ENCODE measurements around the gene FAM131A. TPM values are rescaled to one million over a fixed set of nuclear protein-coding genes. Genes with fewer than 3 reads are reported as not detected.

FAM131A gene
- total RNA-seq, 1 donor = 9.8 TPM

GRCh38 chr3:184317201-184317600, 20.2 kb upstream of the FAM131A start:
- Histone ChIP-seq H4K20me1 (ENCODE audit: insufficient read depth, low read length) (peaks cover 66% of the 10 kb centered on the region), H3K4me1 (ENCODE audit: insufficient read depth, low read length) (peaks cover 41% of the 10 kb centered on the region)

GRCh38 chr3:184320104-184320445, 17.3 kb upstream of the FAM131A start:
- no peak for TF ChIP-seq CTCF (IDR thresholded peaks at IDR 0.05; ENCODE audit: extremely low read depth, low read depth, low read length)
- Histone ChIP-seq H2AFZ (ENCODE audit: low read length) (no peak overlapping the region), H3K4me3 (ENCODE audit: insufficient read depth, low read length) (peak overlapping the region; percentile 39), H3K36me3 (ENCODE audit: insufficient read depth, low read length) (peaks cover 78% of the 10 kb centered on the region), H3K79me2 (ENCODE audit: insufficient read depth, low read length) (peaks cover 92% of the 10 kb centered on the region), H4K20me1 (ENCODE audit: insufficient read depth, low read length) (peaks cover 84% of the 10 kb centered on the region), H3K4me2 (ENCODE audit: insufficient read depth, low read length) (peak overlapping the region; percentile 87), H3K27ac (ENCODE audit: low read depth, low read length) (peak overlapping the region; percentile 62), H3K9me3 (ENCODE audit: low read depth, low read length) (no peaks in the 10 kb centered on the region), H3K27me3 (ENCODE audit: insufficient read depth, low read length) (no peaks in the 10 kb centered on the region), H3K4me1 (ENCODE audit: insufficient read depth, low read length) (peaks cover 41% of the 10 kb centered on the region)
- DNase-seq (ENCODE audit: insufficient read length, low spot score, missing footprints) = peak; percentile 99

More at GRCh38 chr3:184317201-184317600, 20.2 kb upstream of the FAM131A start:
- Histone ChIP-seq H3K27me3 (ENCODE audit: insufficient read depth, low read length) (no peaks in the 10 kb centered on the region), H3K4me2 (ENCODE audit: insufficient read depth, low read length) (peak overlapping the region; percentile 98), H3K4me3 (ENCODE audit: insufficient read depth, low read length) (peak overlapping the region; percentile 97), H3K79me2 (ENCODE audit: insufficient read depth, low read length) (peaks cover 69% of the 10 kb centered on the region), H3K27ac (ENCODE audit: low read depth, low read length) (no peak overlapping the region), H3K36me3 (ENCODE audit: insufficient read depth, low read length) (peaks cover 49% of the 10 kb centered on the region), H2AFZ (ENCODE audit: low read length) (no peak overlapping the region), H3K9me3 (ENCODE audit: low read depth, low read length) (no peaks in the 10 kb centered on the region)
- TF ChIP-seq CTCF (IDR thresholded peaks at IDR 0.05; ENCODE audit: extremely low read depth, low read depth, low read length) = no peak
- DNase-seq (ENCODE audit: insufficient read length, low spot score, missing footprints) = peak; percentile 61

GRCh38 chr3:184321666-184322065, 15.7 kb upstream of the FAM131A start:
- Histone ChIP-seq H3K9me3 (ENCODE audit: low read depth, low read length) (no peaks in the 10 kb centered on the region), H3K4me3 (ENCODE audit: insufficient read depth, low read length) (no peak overlapping the region), H2AFZ (ENCODE audit: low read length) (no peak overlapping the region), H3K27me3 (ENCODE audit: insufficient read depth, low read length) (no peaks in the 10 kb centered on the region), H3K4me1 (ENCODE audit: insufficient read depth, low read length) (peaks cover 38% of the 10 kb centered on the region), H4K20me1 (ENCODE audit: insufficient read depth, low read length) (peaks cover 85% of the 10 kb centered on the region), H3K4me2 (ENCODE audit: insufficient read depth, low read length) (no peak overlapping the region), H3K27ac (ENCODE audit: low read depth, low read length) (peak overlapping the region; percentile 31), H3K36me3 (ENCODE audit: insufficient read depth, low read length) (peaks cover 89% of the 10 kb centered on the region), H3K79me2 (ENCODE audit: insufficient read depth, low read length) (peaks cover 92% of the 10 kb centered on the region)
- no peak for TF ChIP-seq CTCF (IDR thresholded peaks at IDR 0.05; ENCODE audit: extremely low read depth, low read depth, low read length)
- no peak for DNase-seq (ENCODE audit: insufficient read length, low spot score, missing footprints)

GRCh38 chr3:184322731-184323487, 14.5 kb upstream of the FAM131A start:
- H3K4me1 ChIP-seq (ENCODE audit: insufficient read depth, low read length) = peaks cover 26% of the 10 kb centered on the region
- no peak overlapping the region for H3K4me3 ChIP-seq (ENCODE audit: insufficient read depth, low read length)
- H2AFZ ChIP-seq (ENCODE audit: low read length) = no peak overlapping the region
- peaks cover 84% of the 10 kb centered on the region for H4K20me1 ChIP-seq (ENCODE audit: insufficient read depth, low read length)
- TF ChIP-seq CTCF (IDR thresholded peaks at IDR 0.05; ENCODE audit: extremely low read depth, low read depth, low read length) = no peak
- H3K27ac ChIP-seq (ENCODE audit: low read depth, low read length) = peak overlapping the region; percentile 31
- H3K79me2 ChIP-seq (ENCODE audit: insufficient read depth, low read length) = peaks cover 92% of the 10 kb centered on the region
- no peaks in the 10 kb centered on the region for H3K9me3 ChIP-seq (ENCODE audit: low read depth, low read length)
- no peak overlapping the region for H3K4me2 ChIP-seq (ENCODE audit: insufficient read depth, low read length)
- DNase-seq (ENCODE audit: insufficient read length, low spot score, missing footprints) = peak; percentile 59
- H3K36me3 ChIP-seq (ENCODE audit: insufficient read depth, low read length) = peaks cover 89% of the 10 kb centered on the region
- H3K27me3 ChIP-seq (ENCODE audit: insufficient read depth, low read length) = no peaks in the 10 kb centered on the region

Measured in osteoblast (primary cell).